Activated naive CD8-positive, alpha-beta T cell (primary cell): ENCODE measurements around the gene ARFGEF2.

Experiments
- H3K27ac Mint-ChIP-seq: one replicate; pipeline ENCODE4 v1.8.0; 2021; ENCODE audit warnings: mixed read lengths
- H3K27me3 Mint-ChIP-seq: one replicate; pipeline ENCODE4 v1.8.0; 2021; ENCODE audit warnings: mixed read lengths
- H3K36me3 Mint-ChIP-seq: one replicate; pipeline ENCODE4 v1.8.0; 2021; ENCODE audit warnings: mixed read lengths
- H3K4me1 Mint-ChIP-seq: one replicate; pipeline ENCODE4 v1.8.0; 2021; ENCODE audit warnings: low read depth, mixed read lengths
- H3K4me3 Mint-ChIP-seq: one replicate; pipeline ENCODE4 v1.8.0; 2021; ENCODE audit warnings: mild to moderate bottlenecking, mixed read lengths
- H3K9me3 Mint-ChIP-seq: one replicate; pipeline ENCODE4 v1.8.0; 2021; ENCODE audit warnings: low read depth, mixed read lengths

ARFGEF2 gene

GRCh38 chr20:48948612-48949011 lies 27.1 kb downstream of the ARFGEF2 start:
- H3K9me3 Mint-ChIP-seq: no peaks in the 10 kb centered on the region
- peaks cover 8% of the 10 kb centered on the region for H3K36me3 Mint-ChIP-seq
- no peaks in the 10 kb centered on the region for H3K4me1 Mint-ChIP-seq
- no peak overlapping the region for H3K4me3 Mint-ChIP-seq
- no peaks in the 10 kb centered on the region for H3K27me3 Mint-ChIP-seq
- H3K27ac Mint-ChIP-seq: no peak overlapping the region

- Mint-ChIP-seq H3K9me3 (no peaks in the 10 kb centered on the region), H3K4me1 (no peaks in the 10 kb centered on the region), H3K27ac (no peak overlapping the region), H3K36me3 (peaks cover 15% of the 10 kb centered on the region), H3K4me3 (no peak overlapping the region), H3K27me3 (no peaks in the 10 kb centered on the region)
Observed at GRCh38 chr20:48949304-48950170, 28.0 kb downstream of the ARFGEF2 start.

GRCh38 chr20:48951041-48951440 lies 29.5 kb downstream of the ARFGEF2 start:
- Mint-ChIP-seq H3K4me1 (no peaks in the 10 kb centered on the region), H3K27me3 (no peaks in the 10 kb centered on the region), H3K9me3 (no peaks in the 10 kb centered on the region), H3K36me3 (peaks cover 16% of the 10 kb centered on the region), H3K4me3 (no peak overlapping the region), H3K27ac (no peak overlapping the region)

GRCh38 chr20:48951646-48952045 lies 30.1 kb downstream of the ARFGEF2 start:
- Mint-ChIP-seq H3K9me3 (no peaks in the 10 kb centered on the region), H3K4me1 (no peaks in the 10 kb centered on the region), H3K27me3 (no peaks in the 10 kb centered on the region), H3K36me3 (peaks cover 16% of the 10 kb centered on the region), H3K27ac (no peak overlapping the region), H3K4me3 (no peak overlapping the region)

GRCh38 chr20:48952656-48953055 lies 31.1 kb downstream of the ARFGEF2 start:
- Mint-ChIP-seq H3K27ac (no peak overlapping the region), H3K36me3 (peaks cover 19% of the 10 kb centered on the region), H3K4me3 (no peak overlapping the region), H3K27me3 (no peaks in the 10 kb centered on the region), H3K9me3 (no peaks in the 10 kb centered on the region), H3K4me1 (no peaks in the 10 kb centered on the region)

GRCh38 chr20:48953653-48954052 lies 32.1 kb downstream of the ARFGEF2 start:
- H3K27me3 Mint-ChIP-seq: no peaks in the 10 kb centered on the region
- no peaks in the 10 kb centered on the region for H3K4me1 Mint-ChIP-seq
- no peaks in the 10 kb centered on the region for H3K9me3 Mint-ChIP-seq
- H3K36me3 Mint-ChIP-seq: peaks cover 18% of the 10 kb centered on the region
- no peak overlapping the region for H3K4me3 Mint-ChIP-seq
- no peak overlapping the region for H3K27ac Mint-ChIP-seq

- no peaks in the 10 kb centered on the region for H3K27me3 Mint-ChIP-seq
- no peaks in the 10 kb centered on the region for H3K9me3 Mint-ChIP-seq
- H3K4me1 Mint-ChIP-seq: peaks cover 3% of the 10 kb centered on the region
- H3K27ac Mint-ChIP-seq: no peak overlapping the region
- H3K36me3 Mint-ChIP-seq: peaks cover 20% of the 10 kb centered on the region
- no peak overlapping the region for H3K4me3 Mint-ChIP-seq
Observed at GRCh38 chr20:48956052-48956451, 34.5 kb downstream of the ARFGEF2 start.

GRCh38 chr20:48957053-48957481 lies 35.6 kb downstream of the ARFGEF2 start:
- Mint-ChIP-seq H3K4me3 (no peak overlapping the region), H3K36me3 (peaks cover 17% of the 10 kb centered on the region), H3K9me3 (no peaks in the 10 kb centered on the region), H3K27me3 (no peaks in the 10 kb centered on the region), H3K27ac (no peak overlapping the region), H3K4me1 (peaks cover 3% of the 10 kb centered on the region)

GRCh38 chr20:48957533-48957932 lies 36.0 kb downstream of the ARFGEF2 start:
- Mint-ChIP-seq H3K4me1 (peaks cover 3% of the 10 kb centered on the region), H3K27ac (no peak overlapping the region), H3K27me3 (no peaks in the 10 kb centered on the region), H3K9me3 (no peaks in the 10 kb centered on the region), H3K4me3 (no peak overlapping the region), H3K36me3 (peaks cover 17% of the 10 kb centered on the region)

GRCh38 chr20:48958743-48959142 lies 37.2 kb downstream of the ARFGEF2 start:
- H3K9me3 Mint-ChIP-seq: no peaks in the 10 kb centered on the region
- peaks cover 15% of the 10 kb centered on the region for H3K36me3 Mint-ChIP-seq
- H3K27me3 Mint-ChIP-seq: no peaks in the 10 kb centered on the region
- no peak overlapping the region for H3K27ac Mint-ChIP-seq
- H3K4me3 Mint-ChIP-seq: no peak overlapping the region
- H3K4me1 Mint-ChIP-seq: peaks cover 3% of the 10 kb centered on the region

GRCh38 chr20:48959899-48960550 lies 38.5 kb downstream of the ARFGEF2 start:
- Mint-ChIP-seq H3K4me1 (peaks cover 3% of the 10 kb centered on the region), H3K36me3 (peaks cover 7% of the 10 kb centered on the region), H3K27me3 (no peaks in the 10 kb centered on the region), H3K9me3 (no peaks in the 10 kb centered on the region), H3K27ac (no peak overlapping the region), H3K4me3 (no peak overlapping the region)

- Mint-ChIP-seq H3K27me3 (no peaks in the 10 kb centered on the region), H3K4me3 (no peak overlapping the region), H3K4me1 (peaks cover 3% of the 10 kb centered on the region), H3K9me3 (no peaks in the 10 kb centered on the region), H3K36me3 (peaks cover 4% of the 10 kb centered on the region), H3K27ac (no peak overlapping the region)
Observed at GRCh38 chr20:48962421-48962820, 40.9 kb downstream of the ARFGEF2 start.

GRCh38 chr20:48962976-48963771 lies 41.7 kb downstream of the ARFGEF2 start:
- H3K4me3 Mint-ChIP-seq: no peak overlapping the region
- no peaks in the 10 kb centered on the region for H3K9me3 Mint-ChIP-seq
- peaks cover 2% of the 10 kb centered on the region for H3K36me3 Mint-ChIP-seq
- no peaks in the 10 kb centered on the region for H3K27me3 Mint-ChIP-seq
- peaks cover 3% of the 10 kb centered on the region for H3K4me1 Mint-ChIP-seq
- H3K27ac Mint-ChIP-seq: no peak overlapping the region

GRCh38 chr20:48965189-48965910 lies 43.8 kb downstream of the ARFGEF2 start:
- Mint-ChIP-seq H3K27me3 (no peaks in the 10 kb centered on the region), H3K4me1 (no peaks in the 10 kb centered on the region), H3K36me3 (no peaks in the 10 kb centered on the region), H3K4me3 (no peak overlapping the region), H3K27ac (no peak overlapping the region), H3K9me3 (no peaks in the 10 kb centered on the region)
